T-helper 2 cell (primary cell): ENCODE measurements around the gene NEK10.
"Not testable (repeated sequence)": the region's sequence is repeated elsewhere in the genome, so short reads cannot be mapped to it uniquely, and the experiment has no call there.

ENCODE experiments used
- DNase-seq, 5 experiments: peaks; one replicate each; pipeline versions ENCODE4 v3.0.0 to v3.0.0-alpha.2; 2012 to 2022
- total RNA-seq, 2 donors: gene quantifications; one replicate each; lab custom pipeline; 2026; lab: John Stamatoyannopoulos, UW

NEK10 gene
- total RNA-seq: 3.4 to 4.6 reads per million in 2 donors

DNA sequence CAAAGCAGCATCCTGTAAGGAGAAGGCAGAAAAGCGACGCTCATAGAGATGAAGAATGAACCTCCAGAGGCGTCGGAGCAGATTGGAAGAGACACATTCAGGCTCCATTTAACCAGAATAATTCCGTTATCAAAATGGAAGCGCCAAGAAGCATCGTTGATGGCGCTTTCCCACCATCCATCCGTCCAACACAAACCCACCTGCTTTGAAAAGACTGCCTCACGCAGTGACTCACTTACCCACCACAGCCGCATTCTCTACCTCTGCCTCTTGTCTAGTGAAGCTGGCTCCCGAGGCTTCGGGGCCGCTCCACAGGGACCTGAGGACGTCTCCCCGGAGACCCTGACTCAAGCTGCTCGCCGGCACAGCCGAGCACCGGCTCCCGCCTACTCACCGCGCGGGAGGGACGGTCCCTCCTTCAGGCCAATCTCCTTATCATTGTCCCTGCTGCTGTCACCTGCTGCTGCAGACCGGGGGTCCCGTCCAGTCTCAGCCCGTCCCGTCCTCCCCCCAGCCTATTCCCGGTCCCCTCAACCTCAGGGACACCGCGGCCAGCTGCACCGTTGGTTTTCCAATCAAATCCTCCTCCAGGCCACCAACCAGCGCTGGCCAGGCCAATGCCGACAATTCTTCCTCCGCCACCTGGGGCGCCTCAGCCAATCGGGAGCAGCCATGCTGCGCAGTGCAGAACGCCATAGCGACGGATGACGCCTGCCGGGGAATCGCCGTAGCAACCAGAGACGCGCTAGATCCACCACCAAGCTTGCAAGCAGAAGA, at the start of gene NEK10:
NEK10 (minus strand) TSS at position 553 of the 777 bp plus-strand sequence. CDS start 16,501 bp downstream, outside the sequence.
- DNase-seq: peak; percentile 78 to 95 (median 88)

- no peak for DNase-seq
Measured at GRCh38 chr3:27415202-27415601, 46.0 kb upstream of the NEK10 start.

DNA sequence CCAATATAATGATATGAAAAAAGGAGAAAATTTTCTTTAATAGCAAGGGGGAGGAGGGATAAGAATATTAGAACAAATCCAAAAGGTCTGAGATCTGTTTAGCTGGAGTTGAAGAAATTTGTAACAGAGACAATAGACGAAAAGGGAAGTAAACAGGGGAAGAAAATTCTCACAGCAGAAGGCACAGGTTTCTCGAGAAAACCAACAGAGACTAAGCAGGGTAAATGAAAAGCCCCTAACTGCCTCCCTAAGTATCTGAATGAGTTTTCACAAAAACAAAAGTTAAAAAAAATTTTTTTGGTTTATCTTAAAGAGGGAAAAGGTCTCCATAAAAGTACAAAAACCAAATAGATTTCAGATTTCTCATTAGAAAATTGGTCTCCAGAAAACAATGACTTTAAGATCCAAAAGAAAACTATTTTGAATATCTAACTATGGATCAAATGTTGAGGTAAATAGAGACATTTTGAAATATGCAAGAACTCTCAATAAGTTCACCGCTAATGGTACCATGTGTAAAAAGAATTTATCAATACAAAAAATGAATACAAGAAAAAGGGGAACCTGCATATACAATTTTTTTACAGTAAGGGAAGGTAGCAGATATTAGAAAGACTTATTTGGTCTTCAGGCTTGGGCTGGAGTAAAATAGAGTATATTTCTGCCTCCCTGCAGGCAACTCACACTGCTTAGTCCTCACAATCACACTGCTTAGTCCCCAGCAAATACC, 23.9 kb upstream of the NEK10 start:
- DNase-seq: peak in 1 of 5 experiments; percentile 75

DNA sequence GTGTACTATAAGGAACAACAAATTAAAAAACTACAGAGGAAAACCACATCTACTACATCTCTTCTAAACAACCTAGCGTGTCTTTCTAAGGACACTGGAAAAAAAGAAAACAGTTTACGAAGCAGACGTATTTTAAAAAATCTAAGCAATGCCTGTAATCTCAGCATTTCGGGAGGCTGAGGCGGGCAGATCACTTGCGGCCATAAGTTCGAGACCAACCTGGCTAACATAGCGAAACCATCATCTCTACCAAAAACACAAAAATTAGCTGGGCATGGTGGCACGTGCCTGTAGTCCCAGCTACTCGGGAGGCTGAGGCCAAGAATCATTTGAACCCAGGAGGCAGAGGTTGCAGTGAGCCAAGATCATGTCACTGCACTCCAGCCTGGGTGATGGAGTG, 23.2 kb upstream of the NEK10 start:
- not testable (repeated sequence) for DNase-seq

GRCh38 chr3:27391796-27392195, 22.6 kb upstream of the NEK10 start:
- peak in 1 of 5 experiments; percentile 26 for DNase-seq

GRCh38 chr3:27387625-27388024, 18.4 kb upstream of the NEK10 start:
- DNase-seq: no peak

GRCh38 chr3:27385504-27385903, 16.3 kb upstream of the NEK10 start:
- no peak for DNase-seq

DNA sequence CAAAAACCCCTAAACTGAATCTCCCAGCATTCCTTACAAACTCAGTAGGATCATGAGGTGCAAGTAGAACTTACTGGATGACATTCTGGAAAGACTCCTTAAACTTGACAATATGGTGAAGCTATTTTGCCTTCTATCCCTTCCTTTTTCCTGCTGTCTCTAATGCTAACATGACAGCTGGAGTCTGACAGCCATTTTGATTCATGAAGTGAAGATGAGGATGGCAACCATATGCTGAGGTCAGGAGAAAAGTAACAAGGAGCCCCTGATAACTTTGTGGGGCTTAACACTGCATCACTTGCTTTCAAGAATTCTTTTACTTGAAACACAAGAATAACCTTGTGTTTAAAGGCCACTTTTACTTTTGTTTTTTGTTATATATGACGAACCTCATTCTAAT, 15.0 kb upstream of the NEK10 start:
- no peak for DNase-seq

DNA sequence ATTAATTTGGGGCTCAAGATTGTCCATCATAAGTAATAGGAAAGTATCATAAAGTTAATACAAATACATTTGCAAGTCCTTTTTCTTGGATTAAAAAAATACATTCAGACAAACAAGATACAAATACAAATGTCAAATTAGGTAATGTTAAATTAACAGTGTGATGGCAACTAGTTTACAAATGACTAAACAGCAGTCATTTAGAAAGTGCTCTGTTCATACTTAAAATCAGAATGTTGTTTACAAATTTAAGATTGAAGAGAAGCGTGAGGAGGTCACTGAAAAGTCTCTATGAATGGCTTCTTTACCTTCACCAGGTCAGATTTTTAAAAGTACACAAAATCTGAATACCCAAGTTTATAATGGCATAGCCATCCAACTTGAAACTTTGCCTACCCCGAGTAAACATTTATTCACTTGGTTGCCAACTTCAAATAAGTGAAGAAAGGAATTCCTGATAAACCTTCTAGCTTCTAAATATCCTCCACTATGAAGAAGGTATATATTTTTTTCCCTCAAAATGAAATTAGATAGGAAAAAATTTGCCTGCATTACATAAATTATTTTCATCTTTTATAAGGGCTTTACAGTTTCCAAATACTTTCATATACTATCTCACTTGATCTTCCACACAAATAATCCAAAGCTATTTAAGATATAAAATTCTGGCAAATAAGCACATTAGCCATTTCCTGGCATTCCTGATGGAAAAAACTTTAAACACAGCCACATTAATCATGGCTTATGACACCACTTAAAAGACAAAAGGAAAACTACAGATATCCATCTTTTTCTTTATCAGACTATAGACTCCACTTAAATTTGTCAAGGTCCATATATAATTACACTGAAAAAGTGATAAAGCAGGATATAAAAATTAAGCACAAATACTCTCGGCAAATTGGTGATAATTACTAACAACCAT, 11.5 kb upstream of the NEK10 start:
- DNase-seq: peak in 1 of 5 experiments; percentile 68

DNA sequence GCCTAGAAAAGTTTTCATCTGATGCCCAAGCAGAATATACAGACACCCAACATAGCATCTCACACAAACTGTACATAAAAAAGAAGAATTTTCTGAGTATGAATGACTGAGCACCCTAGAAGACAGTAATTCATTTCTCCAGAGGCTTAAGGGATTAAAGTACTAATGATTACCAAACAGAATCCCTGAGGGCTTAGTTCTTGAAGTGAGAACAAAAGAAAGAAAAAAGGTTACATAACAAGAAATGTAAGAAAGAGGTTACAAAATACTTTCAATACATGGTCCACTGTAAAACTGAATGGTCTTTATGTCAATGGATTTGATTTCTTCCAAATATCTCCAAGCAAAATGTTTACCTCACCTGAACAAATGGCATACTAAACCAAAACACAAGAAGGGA, 9.1 kb upstream of the NEK10 start:
- no peak for DNase-seq

GRCh38 chr3:27376109-27376772, 7.1 kb upstream of the NEK10 start:
- no peak for DNase-seq

GRCh38 chr3:27366062-27366591, 3.1 kb downstream of the NEK10 start:
- DNase-seq: no peak

DNA sequence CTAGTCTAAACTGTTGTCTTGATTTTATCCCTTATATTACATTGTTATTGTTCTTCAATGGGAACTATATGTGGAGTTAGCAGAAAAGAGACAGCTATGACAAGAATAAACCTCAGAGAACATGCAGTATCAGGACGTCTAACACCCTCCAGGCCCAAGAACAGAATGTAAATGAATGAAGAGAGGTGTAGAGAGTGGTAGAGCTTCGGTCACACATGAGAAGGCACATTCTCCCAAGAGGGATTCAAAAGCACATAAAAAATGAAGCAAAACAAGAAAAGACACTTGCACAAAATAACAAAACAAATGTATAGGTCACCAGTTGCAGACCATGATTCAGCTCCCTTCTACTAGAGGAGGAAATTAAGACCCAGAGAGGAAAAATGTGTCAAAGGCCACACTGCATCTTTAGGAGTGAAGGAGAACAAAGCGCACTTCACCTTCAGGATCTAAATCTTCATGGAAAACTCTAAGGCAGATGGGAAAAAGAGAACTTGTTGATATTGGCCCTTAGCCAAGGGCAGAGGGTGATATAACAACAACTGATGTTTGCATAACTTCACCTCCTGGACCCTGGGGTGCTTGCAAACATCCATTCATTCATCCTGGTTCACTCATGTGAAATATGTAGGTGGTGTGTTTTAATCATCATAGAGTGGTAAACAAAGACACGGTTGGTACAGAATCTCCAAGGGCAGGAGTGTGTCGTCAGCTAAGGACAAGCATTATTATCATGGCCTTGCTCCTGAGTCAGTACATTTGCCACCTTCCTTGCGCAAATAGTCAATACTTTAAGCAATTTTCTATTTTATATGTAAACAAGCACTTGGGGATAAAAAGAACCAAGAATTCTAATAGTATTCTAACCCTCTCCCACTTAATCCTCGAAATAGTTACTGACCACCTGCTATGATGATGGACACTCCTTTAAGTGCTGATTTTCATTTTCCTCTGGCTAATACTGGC, 8.8 kb downstream of the NEK10 start:
- no peak for DNase-seq

DNA sequence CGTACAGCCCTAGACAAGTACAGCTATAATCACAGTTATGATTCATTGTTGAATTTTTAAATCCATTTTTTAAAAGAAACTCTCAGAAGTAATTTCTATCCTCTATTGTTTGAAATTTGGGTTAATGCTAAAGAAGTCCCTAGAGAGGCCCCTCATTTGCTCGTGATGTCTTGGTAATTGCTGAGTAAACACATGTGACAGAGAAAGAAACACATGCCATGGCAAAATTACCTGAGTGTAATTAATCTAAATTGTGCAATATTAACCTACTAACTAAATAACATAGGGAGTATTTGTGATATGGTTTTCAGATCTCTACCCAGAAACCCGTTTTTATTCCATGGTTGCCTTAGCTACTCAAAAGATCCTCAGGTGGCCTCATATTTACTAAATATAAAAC, 10.8 kb downstream of the NEK10 start:
- DNase-seq: no peak

DNA sequence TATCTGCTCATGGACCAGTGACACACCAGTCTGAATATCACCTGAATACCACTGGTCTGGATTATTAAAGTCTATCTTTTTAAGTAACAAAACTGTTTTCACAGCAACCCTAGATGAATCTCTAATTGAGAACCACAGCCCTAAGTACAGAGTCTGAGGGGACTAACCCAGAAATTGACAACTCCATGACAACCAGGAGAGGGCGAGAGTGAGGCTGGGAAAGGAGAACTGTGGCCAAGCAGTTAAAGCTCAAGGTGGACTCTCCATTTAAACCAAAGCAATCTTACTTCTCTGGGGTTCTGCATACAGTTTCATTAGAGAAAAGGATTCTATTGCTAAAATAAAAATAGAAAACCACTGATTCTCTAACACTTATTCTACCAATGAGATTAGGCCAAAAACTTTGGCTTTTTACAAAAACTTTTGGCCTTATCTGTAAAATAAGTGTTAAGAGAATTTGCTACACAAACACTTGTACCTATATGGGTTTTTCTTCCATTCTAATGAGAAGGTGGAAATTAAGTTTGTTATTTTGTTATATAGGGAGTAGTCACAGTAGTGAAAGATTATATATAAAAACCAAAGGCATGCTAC, 11.4 kb downstream of the NEK10 start:
- DNase-seq: peak in 4 of 5 experiments; percentile 12 to 87 (median 26)

DNA sequence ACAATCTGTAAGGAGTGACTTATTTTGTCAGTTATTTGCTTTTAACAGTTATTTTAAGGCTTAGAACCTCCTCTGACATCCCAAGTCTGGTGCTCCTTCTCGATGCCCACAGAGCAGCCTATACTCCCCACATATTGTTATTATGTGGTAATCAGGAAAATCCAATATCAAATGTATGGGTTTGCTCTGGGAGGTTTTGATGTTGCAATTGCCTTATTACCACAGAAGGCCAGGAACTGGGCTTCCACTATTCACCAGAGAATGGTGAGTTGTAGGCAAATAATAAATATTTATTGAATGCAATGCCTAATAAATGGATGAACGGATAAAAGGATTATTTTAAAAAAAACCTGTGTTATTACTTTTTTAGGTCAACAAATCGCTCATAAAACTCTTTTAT, 12.2 kb downstream of the NEK10 start:
- no peak for DNase-seq

DNA sequence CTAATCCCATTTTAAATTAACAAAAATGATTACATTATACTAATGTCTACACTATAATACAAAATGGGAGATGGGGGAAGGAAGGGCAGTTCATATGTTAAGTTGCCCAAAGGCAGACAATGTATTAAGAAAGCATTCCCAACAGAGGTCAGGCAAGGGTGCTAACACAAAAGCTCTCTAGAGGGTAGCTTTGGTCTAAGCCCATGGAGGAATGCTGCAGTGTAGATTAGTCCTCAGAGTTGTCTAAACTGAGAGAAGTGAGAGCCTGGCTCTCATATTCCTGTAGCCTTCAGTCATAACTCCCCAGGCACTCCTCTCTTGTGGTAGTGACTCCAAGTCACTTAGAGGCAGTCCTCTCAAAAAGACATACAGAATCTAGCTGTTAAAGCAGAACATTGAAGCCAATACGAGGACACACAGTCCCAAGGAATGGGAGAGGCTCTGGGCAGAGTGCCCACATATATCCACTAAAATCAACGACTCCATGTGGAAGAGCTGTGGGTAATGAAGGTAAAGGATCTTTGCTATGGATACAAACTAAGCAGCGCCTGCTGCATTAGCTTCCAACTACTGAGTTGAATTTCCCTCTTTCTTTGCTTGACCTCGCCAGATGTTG, 14.5 kb downstream of the NEK10 start:
- DNase-seq: no peak

DNA sequence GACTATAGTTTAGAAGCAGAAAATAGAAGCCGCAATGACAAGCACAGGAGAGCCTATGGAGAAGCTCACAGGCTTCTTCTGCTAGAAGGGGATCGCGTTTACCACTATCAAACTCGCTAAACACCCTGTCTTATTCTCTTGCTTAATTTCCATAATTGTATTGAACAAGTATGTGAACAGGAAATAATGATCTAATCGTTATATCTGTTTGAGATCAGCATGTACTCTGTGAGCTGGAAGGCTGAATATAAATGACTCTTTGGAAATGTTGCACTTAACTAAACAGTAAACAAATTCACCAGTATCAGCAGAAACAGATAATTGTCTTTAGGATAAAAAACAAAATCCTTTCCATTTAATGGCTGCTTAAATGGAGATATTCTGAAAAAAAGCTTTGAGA, 15.0 kb downstream of the NEK10 start:
- DNase-seq: peak in 1 of 5 experiments; percentile 54

- DNase-seq: no peak
Measured at GRCh38 chr3:27353221-27353620, 16.0 kb downstream of the NEK10 start.

- no peak for DNase-seq
Measured at GRCh38 chr3:27352047-27352446, 17.1 kb downstream of the NEK10 start.
